HEK293 (cell line): Measurements from ENCODE around the gene PCDH9.

Source experiments
- CTCF ChIA-PET: fragments of 350-600 bp; formaldehyde crosslinking; extraction: SDS; loops from one replicate; lab custom pipeline; 2021; ENCODE audit warnings: antibody characterized with exemption; lab: Yijun Ruan, JAX
- POLR2A ChIA-PET: fragments of 300-600 bp; formaldehyde crosslinking; extraction: SDS; loops from one replicate; lab custom pipeline; 2020; ENCODE audit warnings: antibody characterized with exemption, inconsistent platforms; lab: Yijun Ruan, JAX
- H3K27ac ChIP-seq: fragments of 200-500 bp; sonication (Bioruptor generic); 2 replicates; pipeline ENCODE4 v1.5.1; 2014; ENCODE audit warnings: low read depth, low read length, control low read depth, inconsistent platforms; ENCODE audit errors: extremely low read depth
- H3K36me3 ChIP-seq, 2 experiments: fragments of 200-500 bp in 1 of 2; sonication (Bioruptor generic) in 1 of 2; 1 replicate in 1 of 2; 2 replicates in 1 of 2; pipeline ENCODE4 v1.5.1; 2014 to 2017; ENCODE audit warnings: inconsistent platforms in 2 of 2, low read length in 2 of 2; ENCODE audit not compliant: control insufficient read depth in 2 of 2, insufficient read depth in 1 of 2
- H3K4me1 ChIP-seq: fragments of 200-500 bp; sonication (Bioruptor generic); 2 replicates; pipeline ENCODE4 v1.5.1; 2014; ENCODE audit warnings: mild to moderate bottlenecking, low read length, inconsistent platforms; ENCODE audit not compliant: control insufficient read depth, insufficient read depth
- H3K4me3 ChIP-seq: 2 replicates; pipeline ENCODE4 v1.5.1; 2011; ENCODE audit warnings: low read depth, mild to moderate bottlenecking, control low read depth, low read length, moderate library complexity
- H3K9me3 ChIP-seq: fragments of 200-500 bp; sonication (Bioruptor generic); 2 replicates; pipeline ENCODE4 v1.5.1; 2014; ENCODE audit warnings: low read depth, low read length, inconsistent platforms; ENCODE audit not compliant: control insufficient read depth, insufficient read depth
- EGR2 ChIP-seq: fragments of 450-650 bp; formaldehyde crosslinking; IDR thresholded peaks from 2 replicates; pipeline ENCODE4 v1.5.1; 2016; ENCODE audit warnings: low read depth, missing biosample characterization, missing genetic modification characterization
- ELK4 ChIP-seq: IDR thresholded peaks from 2 replicates; pipeline ENCODE4 v1.6.1; 2011; ENCODE audit warnings: mild to moderate bottlenecking, low read depth, low read length, borderline replicate concordance
- FEZF1 ChIP-seq: fragments of 450-650 bp; formaldehyde crosslinking; IDR thresholded peaks from 2 replicates; pipeline ENCODE4 v1.5.1; 2016; ENCODE audit warnings: missing biosample characterization, missing genetic modification characterization
- MZF1 ChIP-seq: fragments of 450-650 bp; formaldehyde crosslinking; IDR thresholded peaks from 2 replicates; pipeline ENCODE4 v1.5.1; 2017; ENCODE audit warnings: missing biosample characterization, missing genetic modification characterization, borderline replicate concordance
- OSR2 ChIP-seq: fragments of 450-650 bp; formaldehyde crosslinking; IDR thresholded peaks from 2 replicates; pipeline ENCODE4 v1.5.1; 2016; ENCODE audit warnings: missing biosample characterization, missing genetic modification characterization
- YY2 ChIP-seq: fragments of 450-650 bp; formaldehyde crosslinking; IDR thresholded peaks from 2 replicates; pipeline ENCODE4 v1.5.1; 2016; ENCODE audit warnings: missing biosample characterization, missing genetic modification characterization
- ZFP69B ChIP-seq: fragments of 450-650 bp; formaldehyde crosslinking; IDR thresholded peaks from 2 replicates; pipeline ENCODE4 v1.5.1; 2016; ENCODE audit warnings: missing biosample characterization, missing genetic modification characterization
- ZNF132 ChIP-seq: fragments of 450-650 bp; formaldehyde crosslinking; IDR thresholded peaks from 2 replicates; pipeline ENCODE4 v1.5.1; 2017; ENCODE audit warnings: missing biosample characterization, missing genetic modification characterization, borderline replicate concordance
- ZNF155 ChIP-seq: fragments of 450-650 bp; formaldehyde crosslinking; IDR thresholded peaks from 2 replicates; pipeline ENCODE4 v1.5.1; 2016; ENCODE audit warnings: missing biosample characterization, missing genetic modification characterization
- ZNF26 ChIP-seq: fragments of 450-650 bp; formaldehyde crosslinking; IDR thresholded peaks from 2 replicates; pipeline ENCODE4 v1.5.1; 2016; ENCODE audit warnings: missing biosample characterization, missing genetic modification characterization
- ZNF426 ChIP-seq: fragments of 450-650 bp; formaldehyde crosslinking; IDR thresholded peaks from 2 replicates; pipeline ENCODE4 v1.5.1; 2017; ENCODE audit warnings: missing biosample characterization, missing genetic modification characterization, mild to moderate bottlenecking, inconsistent platforms, moderate library complexity
- ZNF501 ChIP-seq: fragments of 450-650 bp; formaldehyde crosslinking; IDR thresholded peaks from 2 replicates; pipeline ENCODE4 v1.5.1; 2016; ENCODE audit warnings: missing biosample characterization, missing genetic modification characterization
- ZNF549 ChIP-seq: fragments of 450-650 bp; IDR thresholded peaks from 2 replicates; pipeline ENCODE4 v1.5.1; 2018; ENCODE audit warnings: missing biosample characterization, missing genetic modification characterization, mild to moderate bottlenecking, inconsistent platforms, moderate library complexity
- ZNF558 ChIP-seq: fragments of 450-650 bp; formaldehyde crosslinking; IDR thresholded peaks from 2 replicates; pipeline ENCODE4 v1.5.1; 2016; ENCODE audit warnings: missing biosample characterization, missing genetic modification characterization
- ZNF610 ChIP-seq: fragments of 450-650 bp; formaldehyde crosslinking; IDR thresholded peaks from 2 replicates; pipeline ENCODE4 v1.5.1; 2016; ENCODE audit warnings: missing biosample characterization, missing genetic modification characterization, borderline replicate concordance
- ZNF629 ChIP-seq: fragments of 450-650 bp; formaldehyde crosslinking; IDR thresholded peaks from 2 replicates; pipeline ENCODE4 v1.5.1; 2017; ENCODE audit warnings: missing biosample characterization, missing genetic modification characterization
- ZNF704 ChIP-seq: fragments of 450-650 bp; formaldehyde crosslinking; IDR thresholded peaks from 2 replicates; pipeline ENCODE4 v1.5.1; 2016; ENCODE audit warnings: missing biosample characterization, missing genetic modification characterization
- ZSCAN16 ChIP-seq: fragments of 450-650 bp; formaldehyde crosslinking; IDR thresholded peaks from 2 replicates; pipeline ENCODE4 v1.5.1; 2016; ENCODE audit warnings: missing biosample characterization, missing genetic modification characterization
- TF ChIP-seq, protein P1 (sequence below): fragments of 450-650 bp; IDR thresholded peaks from 2 replicates; pipeline ENCODE4 v1.5.1; 2018; ENCODE audit warnings: missing biosample characterization, mild to moderate bottlenecking, missing genetic modification characterization
- TF ChIP-seq, protein P2 (sequence below): fragments of 450-650 bp; formaldehyde crosslinking; conservative IDR thresholded peaks from 2 replicates; pipeline ENCODE4 v1.5.1; 2016; ENCODE audit warnings: low read depth, missing biosample characterization, missing genetic modification characterization

Gene PCDH9

GRCh38 chr13:66341635-66342377 lies 888.3 kb downstream of the PCDH9 start:
- no peak overlapping the region for H3K27ac ChIP-seq
- no peaks in the 10 kb centered on the region for H3K4me1 ChIP-seq
- ChIA-PET CTCF (interaction anchor here (0.6 kb wide), 1 partner anchor 188 kb away, joined by 5 read pairs; no protein-coding TSS in a partner anchor), POLR2A (interaction anchor here (0.5 kb wide), 1 partner anchor 314 kb away, joined by 3 read pairs; no protein-coding TSS in a partner anchor)
- H3K36me3 ChIP-seq: no peaks in the 10 kb centered on the region
- no peak overlapping the region for H3K4me3 ChIP-seq
- no peaks in the 10 kb centered on the region for H3K9me3 ChIP-seq
- TF ChIP-seq OSR2 (tag by site-specific recombination) (no peak), ZNF704 (tag by site-specific recombination) (no peak), ZNF155 (tag by site-specific recombination) (no peak), ZNF558 (no peak), ELK4 (no peak), ZNF26 (no peak), ZNF132 (no peak), ZNF501 (tag by site-specific recombination) (no peak), MZF1 (tag by site-specific recombination) (no peak), ZNF426 (no peak)
- TF ChIP-seq, protein P1, sequence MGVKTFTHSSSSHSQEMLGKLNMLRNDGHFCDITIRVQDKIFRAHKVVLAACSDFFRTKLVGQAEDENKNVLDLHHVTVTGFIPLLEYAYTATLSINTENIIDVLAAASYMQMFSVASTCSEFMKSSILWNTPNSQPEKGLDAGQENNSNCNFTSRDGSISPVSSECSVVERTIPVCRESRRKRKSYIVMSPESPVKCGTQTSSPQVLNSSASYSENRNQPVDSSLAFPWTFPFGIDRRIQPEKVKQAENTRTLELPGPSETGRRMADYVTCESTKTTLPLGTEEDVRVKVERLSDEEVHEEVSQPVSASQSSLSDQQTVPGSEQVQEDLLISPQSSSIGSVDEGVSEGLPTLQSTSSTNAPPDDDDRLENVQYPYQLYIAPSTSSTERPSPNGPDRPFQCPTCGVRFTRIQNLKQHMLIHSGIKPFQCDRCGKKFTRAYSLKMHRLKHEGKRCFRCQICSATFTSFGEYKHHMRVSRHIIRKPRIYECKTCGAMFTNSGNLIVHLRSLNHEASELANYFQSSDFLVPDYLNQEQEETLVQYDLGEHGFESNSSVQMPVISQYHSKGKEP (tag by site-specific recombination): no peak
- TF ChIP-seq, all 188 proteins: peak for 0

DNA sequence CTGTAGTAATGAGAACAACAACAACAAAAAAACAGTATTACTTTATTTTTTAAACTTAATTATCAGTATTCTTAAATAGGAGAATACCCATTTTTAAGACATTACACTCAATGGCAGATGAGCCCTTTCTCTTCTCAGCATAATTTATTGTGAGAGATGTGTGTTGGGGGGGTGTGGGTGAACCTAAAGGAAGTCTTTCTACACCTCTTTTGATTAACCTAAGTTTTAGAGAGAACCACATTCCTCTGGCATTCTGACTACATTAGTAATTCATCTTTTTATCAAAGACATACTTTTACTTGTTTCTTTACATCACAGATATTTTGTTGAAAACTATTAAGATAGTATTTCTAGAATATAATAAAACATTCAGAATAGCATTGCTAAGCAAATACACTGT lies 890.9 kb downstream of the PCDH9 start:
- TF ChIP-seq YY2 (tag by site-specific recombination) (no peak), ZNF629 (tag by site-specific recombination) (no peak), ZSCAN16 (tag by site-specific recombination) (no peak), ZFP69B (tag by site-specific recombination) (no peak), ZNF426 (no peak), EGR2 (no peak), ZNF610 (tag by site-specific recombination) (no peak), FEZF1 (no peak), ZNF549 (tag by site-specific recombination) (no peak)
- TF ChIP-seq, protein P2, sequence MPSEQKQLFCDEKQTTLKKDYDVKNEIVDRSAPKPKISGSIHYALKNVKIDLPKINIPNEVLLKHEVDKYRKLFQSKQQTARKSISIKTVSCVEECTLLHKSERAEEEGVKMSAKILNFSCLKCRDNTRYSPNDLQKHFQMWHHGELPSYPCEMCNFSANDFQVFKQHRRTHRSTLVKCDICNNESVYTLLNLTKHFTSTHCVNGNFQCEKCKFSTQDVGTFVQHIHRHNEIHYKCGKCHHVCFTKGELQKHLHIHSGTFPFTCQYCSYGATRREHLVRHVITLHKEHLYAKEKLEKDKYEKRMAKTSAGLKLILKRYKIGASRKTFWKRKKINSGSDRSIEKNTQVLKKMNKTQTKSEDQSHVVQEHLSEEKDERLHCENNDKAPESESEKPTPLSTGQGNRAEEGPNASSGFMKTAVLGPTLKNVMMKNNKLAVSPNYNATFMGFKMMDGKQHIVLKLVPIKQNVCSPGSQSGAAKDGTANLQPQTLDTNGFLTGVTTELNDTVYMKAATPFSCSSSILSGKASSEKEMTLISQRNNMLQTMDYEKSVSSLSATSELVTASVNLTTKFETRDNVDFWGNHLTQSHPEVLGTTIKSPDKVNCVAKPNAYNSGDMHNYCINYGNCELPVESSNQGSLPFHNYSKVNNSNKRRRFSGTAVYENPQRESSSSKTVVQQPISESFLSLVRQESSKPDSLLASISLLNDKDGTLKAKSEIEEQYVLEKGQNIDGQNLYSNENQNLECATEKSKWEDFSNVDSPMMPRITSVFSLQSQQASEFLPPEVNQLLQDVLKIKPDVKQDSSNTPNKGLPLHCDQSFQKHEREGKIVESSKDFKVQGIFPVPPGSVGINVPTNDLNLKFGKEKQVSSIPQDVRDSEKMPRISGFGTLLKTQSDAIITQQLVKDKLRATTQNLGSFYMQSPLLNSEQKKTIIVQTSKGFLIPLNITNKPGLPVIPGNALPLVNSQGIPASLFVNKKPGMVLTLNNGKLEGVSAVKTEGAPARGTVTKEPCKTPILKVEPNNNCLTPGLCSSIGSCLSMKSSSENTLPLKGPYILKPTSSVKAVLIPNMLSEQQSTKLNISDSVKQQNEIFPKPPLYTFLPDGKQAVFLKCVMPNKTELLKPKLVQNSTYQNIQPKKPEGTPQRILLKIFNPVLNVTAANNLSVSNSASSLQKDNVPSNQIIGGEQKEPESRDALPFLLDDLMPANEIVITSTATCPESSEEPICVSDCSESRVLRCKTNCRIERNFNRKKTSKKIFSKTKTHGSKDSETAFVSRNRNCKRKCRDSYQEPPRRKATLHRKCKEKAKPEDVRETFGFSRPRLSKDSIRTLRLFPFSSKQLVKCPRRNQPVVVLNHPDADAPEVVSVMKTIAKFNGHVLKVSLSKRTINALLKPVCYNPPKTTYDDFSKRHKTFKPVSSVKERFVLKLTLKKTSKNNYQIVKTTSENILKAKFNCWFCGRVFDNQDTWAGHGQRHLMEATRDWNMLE (tag by site-specific recombination): no peak
- CTCF ChIA-PET: interaction anchor here (0.7 kb wide), 1 partner anchor 255 kb away, joined by 3 read pairs; no protein-coding TSS in a partner anchor
- POLR2A ChIA-PET: no interaction called here

More for the DNA sequence above, 890.9 kb downstream of the PCDH9 start:
- Histone ChIP-seq H3K4me3 (no peak overlapping the region), H3K4me1 (no peaks in the 10 kb centered on the region), H3K36me3 (no peaks in the 10 kb centered on the region), H3K27ac (no peak overlapping the region), H3K9me3 (no peaks in the 10 kb centered on the region)
